ENCODE measurements around the gene CPEB1. TPM values are rescaled to one million over a fixed set of nuclear protein-coding genes. Genes with fewer than 3 reads are reported as not detected.

CPEB1 gene
- polyA plus RNA-seq, 1 donor = 1.5 TPM

DNA sequence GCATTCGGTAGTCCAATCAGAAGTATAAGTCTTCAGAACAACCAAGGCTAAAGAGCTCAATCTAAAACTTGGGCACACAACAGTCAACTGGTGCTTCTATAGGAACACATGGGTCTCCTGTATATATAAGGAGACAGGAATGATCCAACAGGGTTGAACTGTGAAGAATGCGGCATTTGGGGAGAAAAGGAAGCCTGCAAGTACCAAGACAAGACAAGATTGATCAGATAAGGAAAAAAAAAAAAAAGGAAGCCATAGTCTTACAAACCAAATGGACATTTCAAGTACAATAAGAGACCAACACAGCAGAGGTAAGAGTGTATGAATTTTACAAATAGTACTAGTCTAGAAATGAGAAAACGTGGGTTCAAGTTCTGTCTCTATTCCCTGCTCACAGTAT is 6.5 kb downstream of the CPEB1 start:
- no peak for DNase-seq
- Histone ChIP-seq H3K27me3 (ENCODE audit: control insufficient read depth, insufficient read depth, low read length) (peaks cover 63% of the 10 kb centered on the region), H3K27ac (ENCODE audit: low read length) (no peak overlapping the region), H3K9me3 (ENCODE audit: control insufficient read depth, low read depth, low read length) (no peaks in the 10 kb centered on the region), H3K4me3 (ENCODE audit: low read length) (no peak overlapping the region), H3K36me3 (ENCODE audit: control insufficient read depth, insufficient read depth, low read length) (no peaks in the 10 kb centered on the region), H3K4me1 (ENCODE audit: control insufficient read depth, insufficient read depth, low read length) (no peaks in the 10 kb centered on the region)
- WGBS (ENCODE audit: insufficient coverage, low lambda C conversion rate) = 75% methylated on average over 1 of the region's 3 CpGs

DNA sequence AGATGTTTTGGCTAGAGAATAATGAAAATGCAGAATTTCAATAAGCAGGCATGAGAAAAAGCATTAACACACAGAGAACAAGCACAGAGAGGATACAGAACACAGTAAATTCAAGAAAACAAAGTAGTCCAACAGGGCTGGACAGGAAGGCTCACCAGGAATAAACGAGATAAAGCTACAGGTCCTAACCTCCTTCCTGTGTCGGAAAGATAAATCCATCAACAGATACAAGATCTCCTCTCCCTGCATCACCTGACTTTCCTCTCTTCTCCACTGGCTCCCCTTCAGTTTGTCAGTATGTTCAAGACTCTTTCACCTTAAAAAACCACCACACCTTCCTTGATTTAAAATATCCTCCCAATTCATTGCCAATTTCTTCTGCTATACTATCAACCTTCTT is 11.4 kb downstream of the CPEB1 start:
- H3K27me3 ChIP-seq (ENCODE audit: control insufficient read depth, insufficient read depth, low read length) = peaks cover 26% of the 10 kb centered on the region
- no peak for DNase-seq

DNA sequence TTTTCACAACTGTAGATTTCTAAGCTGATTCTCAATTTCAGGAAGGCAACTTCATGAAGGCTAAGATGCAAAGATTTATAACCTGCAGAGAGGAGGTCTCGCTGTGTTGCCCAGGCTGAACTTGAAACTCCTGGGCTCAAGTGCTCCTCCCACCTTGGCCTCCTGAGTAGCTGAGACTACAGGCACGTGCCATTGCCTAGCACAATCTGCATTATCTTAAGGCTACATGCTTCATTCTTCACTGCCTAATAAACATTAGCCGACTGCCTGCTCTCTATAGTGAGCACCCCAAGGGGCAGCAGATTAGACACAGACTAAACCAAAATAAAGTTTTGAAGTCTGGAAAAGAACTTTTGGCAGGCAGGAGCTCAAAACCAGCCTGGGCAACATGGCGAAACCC is 17.1 kb downstream of the CPEB1 start:
- no peaks in the 10 kb centered on the region for H3K4me1 ChIP-seq (ENCODE audit: control insufficient read depth, insufficient read depth, low read length)
- H3K27me3 ChIP-seq (ENCODE audit: control insufficient read depth, insufficient read depth, low read length) = peaks cover 4% of the 10 kb centered on the region
- no peak for DNase-seq
- no peaks in the 10 kb centered on the region for H3K9me3 ChIP-seq (ENCODE audit: control insufficient read depth, low read depth, low read length)
- no peak overlapping the region for H3K27ac ChIP-seq (ENCODE audit: low read length)
- WGBS (ENCODE audit: insufficient coverage, low lambda C conversion rate) = 100% methylated on average over 1 of the region's 4 CpGs
- no peak overlapping the region for H3K4me3 ChIP-seq (ENCODE audit: low read length)
- H3K36me3 ChIP-seq (ENCODE audit: control insufficient read depth, insufficient read depth, low read length) = no peaks in the 10 kb centered on the region

More for the DNA sequence above, 11.4 kb downstream of the CPEB1 start:
- Histone ChIP-seq H3K4me3 (ENCODE audit: low read length) (no peak overlapping the region), H3K27ac (ENCODE audit: low read length) (no peak overlapping the region), H3K36me3 (ENCODE audit: control insufficient read depth, insufficient read depth, low read length) (no peaks in the 10 kb centered on the region), H3K9me3 (ENCODE audit: control insufficient read depth, low read depth, low read length) (no peaks in the 10 kb centered on the region), H3K4me1 (ENCODE audit: control insufficient read depth, insufficient read depth, low read length) (no peaks in the 10 kb centered on the region)
- 60% methylated on average over 1 of the region's 2 CpGs for WGBS (ENCODE audit: insufficient coverage, low lambda C conversion rate)

DNA sequence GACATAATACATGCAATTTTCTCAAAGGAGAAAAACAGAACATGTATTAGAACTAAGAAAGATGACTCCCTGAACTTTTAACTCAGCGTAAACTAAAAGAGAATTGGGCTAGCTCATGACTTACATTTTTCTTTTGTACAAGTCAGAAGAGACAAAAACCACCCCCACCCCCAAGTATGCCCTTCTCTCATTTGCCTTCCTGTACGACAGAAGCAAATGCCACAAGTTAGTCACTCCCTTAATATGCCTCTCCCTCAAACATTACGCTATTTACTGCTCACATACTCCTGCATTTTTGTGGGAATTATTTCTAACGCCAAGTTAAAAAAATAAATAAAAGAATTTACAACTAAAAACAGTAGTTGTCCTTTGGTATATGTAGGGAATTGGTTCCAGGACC is 22.0 kb downstream of the CPEB1 start:
- Histone ChIP-seq H3K4me3 (ENCODE audit: low read length) (no peak overlapping the region), H3K27ac (ENCODE audit: low read length) (no peak overlapping the region), H3K4me1 (ENCODE audit: control insufficient read depth, insufficient read depth, low read length) (no peaks in the 10 kb centered on the region), H3K27me3 (ENCODE audit: control insufficient read depth, insufficient read depth, low read length) (peaks cover 2% of the 10 kb centered on the region), H3K36me3 (ENCODE audit: control insufficient read depth, insufficient read depth, low read length) (no peaks in the 10 kb centered on the region), H3K9me3 (ENCODE audit: control insufficient read depth, low read depth, low read length) (no peaks in the 10 kb centered on the region)
- WGBS (ENCODE audit: insufficient coverage, low lambda C conversion rate) = 90% methylated on average over 4 of the region's 4 CpGs
- DNase-seq = no peak

- Histone ChIP-seq H3K36me3 (ENCODE audit: control insufficient read depth, insufficient read depth, low read length) (no peaks in the 10 kb centered on the region), H3K4me3 (ENCODE audit: low read length) (no peak overlapping the region), H3K27ac (ENCODE audit: low read length) (no peak overlapping the region), H3K9me3 (ENCODE audit: control insufficient read depth, low read depth, low read length) (no peaks in the 10 kb centered on the region), H3K27me3 (ENCODE audit: control insufficient read depth, insufficient read depth, low read length) (no peaks in the 10 kb centered on the region), H3K4me1 (ENCODE audit: control insufficient read depth, insufficient read depth, low read length) (no peaks in the 10 kb centered on the region)
- no CpG with 5 or more reads among the region's 3 CpGs for WGBS (ENCODE audit: insufficient coverage, low lambda C conversion rate)
- no peak for DNase-seq
Measured at GRCh38 chr15:82624438-82624837, 22.7 kb downstream of the CPEB1 start.

DNA sequence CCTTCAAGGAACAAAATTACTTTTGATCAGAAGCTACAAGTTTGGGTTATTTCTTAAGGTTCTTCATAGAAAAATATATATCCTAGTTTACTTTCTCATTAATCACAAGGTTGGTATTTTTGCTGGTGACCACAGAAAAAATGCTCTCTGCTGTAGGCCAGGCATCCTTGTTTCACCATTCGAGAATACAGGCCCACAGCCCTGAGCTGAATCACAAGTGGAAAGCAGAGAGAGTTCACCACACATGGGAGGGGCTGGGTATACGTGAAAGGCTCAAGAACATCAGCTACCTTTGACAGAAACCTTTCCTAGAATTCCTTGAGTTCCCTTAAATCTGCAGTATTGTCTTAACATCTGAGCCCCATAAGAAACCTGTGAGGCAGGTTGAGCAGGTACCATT is 23.2 kb downstream of the CPEB1 start:
- Histone ChIP-seq H3K36me3 (ENCODE audit: control insufficient read depth, insufficient read depth, low read length) (no peaks in the 10 kb centered on the region), H3K4me3 (ENCODE audit: low read length) (no peak overlapping the region), H3K4me1 (ENCODE audit: control insufficient read depth, insufficient read depth, low read length) (no peaks in the 10 kb centered on the region), H3K27ac (ENCODE audit: low read length) (no peak overlapping the region), H3K9me3 (ENCODE audit: control insufficient read depth, low read depth, low read length) (no peaks in the 10 kb centered on the region), H3K27me3 (ENCODE audit: control insufficient read depth, insufficient read depth, low read length) (no peaks in the 10 kb centered on the region)
- no peak for DNase-seq
- no CpG with 5 or more reads among the region's 2 CpGs for WGBS (ENCODE audit: insufficient coverage, low lambda C conversion rate)

DNA sequence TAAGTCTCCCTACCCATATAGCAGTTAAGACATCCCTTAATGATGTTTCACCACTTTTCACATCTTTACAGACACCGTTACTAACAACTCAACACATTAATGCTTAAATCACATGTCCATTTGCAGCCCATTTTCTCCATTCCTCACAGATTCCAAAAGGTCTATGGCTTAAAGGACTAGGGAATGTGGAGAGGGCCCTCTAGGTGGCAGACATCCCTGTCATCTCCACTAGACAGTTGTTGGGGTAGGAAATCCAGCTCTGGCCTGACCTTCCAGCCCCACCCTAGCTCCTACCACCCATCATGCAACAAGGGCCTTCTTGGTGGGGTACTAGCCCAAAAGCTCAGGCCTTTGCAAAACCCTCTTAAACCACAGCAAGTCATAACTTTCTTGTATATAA is 25.2 kb downstream of the CPEB1 start:
- no peak for DNase-seq
- H3K27ac ChIP-seq (ENCODE audit: low read length) = no peak overlapping the region
- no peaks in the 10 kb centered on the region for H3K27me3 ChIP-seq (ENCODE audit: control insufficient read depth, insufficient read depth, low read length)
- H3K4me1 ChIP-seq (ENCODE audit: control insufficient read depth, insufficient read depth, low read length) = no peaks in the 10 kb centered on the region
- H3K4me3 ChIP-seq (ENCODE audit: low read length) = no peak overlapping the region
- no peaks in the 10 kb centered on the region for H3K36me3 ChIP-seq (ENCODE audit: control insufficient read depth, insufficient read depth, low read length)
- 67% methylated on average over 1 of the region's 1 CpG for WGBS (ENCODE audit: insufficient coverage, low lambda C conversion rate)
- H3K9me3 ChIP-seq (ENCODE audit: control insufficient read depth, low read depth, low read length) = no peaks in the 10 kb centered on the region

DNA sequence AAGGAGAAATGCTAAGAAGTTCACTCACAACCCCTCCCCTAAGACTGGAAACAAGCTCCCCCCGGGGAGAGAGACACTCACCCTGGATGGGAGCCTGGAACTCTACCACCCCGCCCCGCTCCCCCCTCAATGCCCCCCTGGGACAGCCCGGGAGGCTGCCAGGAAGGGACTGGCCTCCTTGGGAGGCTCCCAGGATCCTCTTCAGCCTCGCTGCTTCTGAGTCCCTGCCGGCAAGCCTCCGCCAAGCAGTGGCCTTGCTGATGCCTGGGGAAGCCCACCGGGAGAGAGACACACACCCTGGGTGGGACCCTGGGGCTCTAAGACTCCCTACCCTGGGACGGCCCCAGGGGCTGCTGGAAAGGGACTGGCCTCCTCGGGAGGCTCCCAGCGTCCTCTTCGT is 33.4 kb downstream of the CPEB1 start:
- peaks cover 4% of the 10 kb centered on the region for H3K27me3 ChIP-seq (ENCODE audit: control insufficient read depth, insufficient read depth, low read length)
- no CpG with 5 or more reads among the region's 12 CpGs for WGBS (ENCODE audit: insufficient coverage, low lambda C conversion rate)
- H3K27ac ChIP-seq (ENCODE audit: low read length) = no peak overlapping the region
- no peaks in the 10 kb centered on the region for H3K9me3 ChIP-seq (ENCODE audit: control insufficient read depth, low read depth, low read length)
- no peak for DNase-seq
- H3K4me3 ChIP-seq (ENCODE audit: low read length) = no peak overlapping the region
- H3K4me1 ChIP-seq (ENCODE audit: control insufficient read depth, insufficient read depth, low read length) = no peaks in the 10 kb centered on the region
- H3K36me3 ChIP-seq (ENCODE audit: control insufficient read depth, insufficient read depth, low read length) = no peaks in the 10 kb centered on the region

GRCh38 chr15:82611348-82611747 is 35.8 kb downstream of the CPEB1 start:
- no peak overlapping the region for H3K4me3 ChIP-seq (ENCODE audit: low read length)
- 92% methylated on average over 2 of the region's 4 CpGs for WGBS (ENCODE audit: insufficient coverage, low lambda C conversion rate)
- peaks cover 4% of the 10 kb centered on the region for H3K27me3 ChIP-seq (ENCODE audit: control insufficient read depth, insufficient read depth, low read length)
- H3K4me1 ChIP-seq (ENCODE audit: control insufficient read depth, insufficient read depth, low read length) = no peaks in the 10 kb centered on the region
- DNase-seq = no peak
- H3K36me3 ChIP-seq (ENCODE audit: control insufficient read depth, insufficient read depth, low read length) = no peaks in the 10 kb centered on the region
- H3K27ac ChIP-seq (ENCODE audit: low read length) = no peak overlapping the region
- H3K9me3 ChIP-seq (ENCODE audit: control insufficient read depth, low read depth, low read length) = no peaks in the 10 kb centered on the region

DNA sequence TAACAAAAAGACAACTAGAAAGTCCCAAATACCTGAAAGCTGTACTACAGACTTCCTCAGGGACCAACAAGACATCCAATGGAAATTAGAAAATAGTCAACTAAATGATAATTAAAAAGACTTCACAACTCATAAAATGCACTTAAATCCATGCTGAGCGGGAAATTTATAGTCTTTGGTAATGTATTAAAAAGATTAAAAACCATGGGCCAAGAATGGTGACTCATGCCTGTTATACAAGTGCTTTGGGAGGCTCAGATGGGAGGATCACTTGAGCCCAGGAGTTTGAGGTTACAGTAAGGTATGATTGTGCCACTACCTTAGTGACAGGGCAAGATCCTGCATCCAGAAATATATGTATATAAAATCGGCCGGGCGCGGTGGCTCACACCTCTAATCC is 45.0 kb downstream of the CPEB1 start:
- DNase-seq = no peak
- no peaks in the 10 kb centered on the region for H3K4me1 ChIP-seq (ENCODE audit: control insufficient read depth, insufficient read depth, low read length)
- H3K36me3 ChIP-seq (ENCODE audit: control insufficient read depth, insufficient read depth, low read length) = no peaks in the 10 kb centered on the region
- WGBS (ENCODE audit: insufficient coverage, low lambda C conversion rate) = no CpG with 5 or more reads among the region's 5 CpGs
- H3K27ac ChIP-seq (ENCODE audit: low read length) = no peak overlapping the region
- H3K4me3 ChIP-seq (ENCODE audit: low read length) = no peak overlapping the region
- no peaks in the 10 kb centered on the region for H3K9me3 ChIP-seq (ENCODE audit: control insufficient read depth, low read depth, low read length)
- H3K27me3 ChIP-seq (ENCODE audit: control insufficient read depth, insufficient read depth, low read length) = peaks cover 2% of the 10 kb centered on the region

DNA sequence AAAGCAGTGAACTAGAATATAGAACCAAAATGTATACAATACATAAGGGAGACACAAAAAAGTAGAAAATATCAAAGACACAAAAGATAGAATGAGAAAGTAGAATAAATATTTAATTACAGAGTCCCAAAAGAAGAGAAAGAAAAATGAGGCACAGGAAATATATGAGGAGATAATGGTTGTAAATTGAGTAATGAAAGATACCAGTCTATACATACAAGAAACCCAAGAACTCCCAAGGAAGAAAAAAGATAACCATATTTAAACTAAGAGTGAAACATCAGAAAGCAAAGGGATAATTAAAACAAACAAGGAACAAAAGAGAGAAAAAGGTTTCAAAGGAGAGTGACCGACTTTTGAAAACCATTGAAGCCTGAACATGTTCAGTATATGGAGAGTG is 47.3 kb downstream of the CPEB1 start:
- WGBS (ENCODE audit: insufficient coverage, low lambda C conversion rate) = 60% methylated on average over 1 of the region's 1 CpG
- Histone ChIP-seq H3K4me1 (ENCODE audit: control insufficient read depth, insufficient read depth, low read length) (no peaks in the 10 kb centered on the region), H3K4me3 (ENCODE audit: low read length) (no peak overlapping the region), H3K27ac (ENCODE audit: low read length) (no peak overlapping the region), H3K27me3 (ENCODE audit: control insufficient read depth, insufficient read depth, low read length) (peaks cover 2% of the 10 kb centered on the region), H3K9me3 (ENCODE audit: control insufficient read depth, low read depth, low read length) (no peaks in the 10 kb centered on the region), H3K36me3 (ENCODE audit: control insufficient read depth, insufficient read depth, low read length) (no peaks in the 10 kb centered on the region)
- DNase-seq = no peak
